HEK293T (cell line): ENCODE results near the gene DDX23.

Experiments
- CTCF ChIA-PET: fragments of 350-600 bp; formaldehyde crosslinking; extraction: SDS; loops from one replicate; lab custom pipeline; 2021; ENCODE audit warnings: antibody characterized with exemption, inconsistent platforms; lab: Yijun Ruan, JAX
- POLR2A ChIA-PET: fragments of 350-600 bp; formaldehyde crosslinking; extraction: SDS; loops from one replicate; lab custom pipeline; 2020; ENCODE audit warnings: antibody characterized with exemption, inconsistent platforms; lab: Yijun Ruan, JAX
- DNase-seq: peaks from one replicate; pipeline ENCODE4 v3.0.0; 2012; ENCODE audit warnings: mixed read lengths; ENCODE audit errors: extremely low spot score
- ARNT ChIP-seq: fragments of 450-650 bp; IDR thresholded peaks from 2 replicates; pipeline ENCODE4 v1.6.1; 2017; ENCODE audit warnings: mild to moderate bottlenecking
- BHLHE40 ChIP-seq: fragments of 450-650 bp; IDR thresholded peaks from 2 replicates; pipeline ENCODE4 v1.6.1; 2016; ENCODE audit warnings: mild to moderate bottlenecking, moderate library complexity, borderline replicate concordance
- CTBP1 ChIP-seq: fragments of 450-650 bp; IDR thresholded peaks from 2 replicates; pipeline ENCODE4 v1.6.1; 2016; ENCODE audit warnings: borderline replicate concordance
- ELF4 ChIP-seq: fragments of 450-650 bp; IDR thresholded peaks from 2 replicates; pipeline ENCODE4 v1.6.1; 2017; ENCODE audit warnings: antibody characterized with exemption
- FOXA1 ChIP-seq: fragments of 450-650 bp; IDR thresholded peaks from 2 replicates; pipeline ENCODE4 v1.6.1; 2016; ENCODE audit warnings: mild to moderate bottlenecking
- FOXK2 ChIP-seq: fragments of 450-650 bp; IDR thresholded peaks from 2 replicates; pipeline ENCODE4 v1.6.1; 2016; ENCODE audit warnings: mild to moderate bottlenecking
- FOXM1 ChIP-seq: fragments of 450-650 bp; IDR thresholded peaks from 2 replicates; pipeline ENCODE4 v1.6.1; 2017; ENCODE audit warnings: mild to moderate bottlenecking, borderline replicate concordance
- HDGF ChIP-seq: fragments of 450-650 bp; IDR thresholded peaks from 2 replicates; pipeline ENCODE4 v1.6.1; 2017; ENCODE audit warnings: antibody characterized with exemption, borderline replicate concordance
- L3MBTL2 ChIP-seq: fragments of 450-650 bp; conservative IDR thresholded peaks from 2 replicates; pipeline ENCODE4 v1.6.1; 2016; ENCODE audit warnings: mild to moderate bottlenecking
- LEF1 ChIP-seq: fragments of 450-650 bp; IDR thresholded peaks from 2 replicates; pipeline ENCODE4 v1.6.1; 2017; ENCODE audit warnings: mild to moderate bottlenecking, borderline replicate concordance
- NFRKB ChIP-seq: fragments of 450-650 bp; IDR thresholded peaks from 2 replicates; pipeline ENCODE4 v1.6.1; 2016; ENCODE audit warnings: mild to moderate bottlenecking, moderate library complexity
- SP1 ChIP-seq: fragments of 450-650 bp; IDR thresholded peaks from 2 replicates; pipeline ENCODE4 v1.6.1; 2017
- SUZ12 ChIP-seq: fragments of 450-650 bp; IDR thresholded peaks from 2 replicates; pipeline ENCODE4 v1.6.1; 2016; ENCODE audit warnings: mild to moderate bottlenecking
- TARDBP ChIP-seq: fragments of 450-650 bp; IDR thresholded peaks from 2 replicates; pipeline ENCODE4 v1.6.1; 2016
- ZNF384 ChIP-seq: fragments of 450-650 bp; IDR thresholded peaks from 2 replicates; pipeline ENCODE4 v1.6.1; 2016
- TF ChIP-seq, protein P1 (sequence below): fragments of 450-650 bp; IDR thresholded peaks from 2 replicates; pipeline ENCODE4 v1.6.1; 2016

DDX23 gene

DNA sequence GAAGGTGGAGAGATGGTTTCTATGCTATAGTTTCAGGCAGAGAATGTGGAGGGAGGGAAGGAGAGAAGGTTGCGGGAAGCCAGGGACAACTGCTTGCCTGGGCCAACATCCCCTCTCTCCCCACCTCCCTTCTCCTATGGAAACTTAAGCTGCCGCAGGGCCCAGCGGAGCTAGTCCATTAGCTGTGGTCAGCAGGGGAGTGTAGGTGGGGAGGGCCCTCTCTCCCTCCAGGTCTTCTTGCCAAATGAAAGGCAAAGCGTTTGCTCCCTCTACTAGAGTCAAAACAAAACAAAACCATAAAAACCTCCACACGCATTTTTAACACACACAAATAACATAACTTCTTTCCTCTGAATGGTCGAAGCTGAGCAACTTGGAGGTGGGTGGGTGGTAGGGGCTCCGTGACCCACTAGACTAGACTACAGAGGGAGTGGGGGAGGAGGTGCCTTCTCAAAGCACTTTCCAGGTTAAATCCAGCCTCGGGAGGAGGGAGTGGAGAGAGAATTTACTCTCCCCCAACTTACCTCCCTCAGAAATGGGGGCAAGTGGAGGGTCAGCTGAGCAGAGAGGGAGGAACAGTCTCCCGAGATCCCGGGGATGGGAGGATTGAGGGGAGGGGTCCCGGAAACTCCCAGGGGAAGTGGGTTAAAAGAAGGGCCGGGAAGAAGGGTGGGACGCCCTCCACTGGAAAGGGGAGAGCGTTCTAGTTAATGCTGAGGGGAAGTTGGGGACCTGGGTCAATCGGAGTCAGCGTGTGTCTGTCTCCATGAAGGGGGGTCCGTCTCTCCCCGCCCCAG is 38.3 kb downstream of the DDX23 start:
- no peak for DNase-seq
- CTCF ChIA-PET = interaction anchor here (0.6 to 2.1 kb wide), 5 partner anchors 17 to 115 kb away, joined by 3 to 7 read pairs (median 4); no protein-coding TSS in a partner anchor
- POLR2A ChIA-PET = interaction anchor here (0.6 to 1.6 kb wide), 4 partner anchors 19 to 96 kb away, joined by 3 to 4 read pairs (median 4); partner anchors contain the start of gene DDX23
- TF ChIP-seq, protein P1, sequence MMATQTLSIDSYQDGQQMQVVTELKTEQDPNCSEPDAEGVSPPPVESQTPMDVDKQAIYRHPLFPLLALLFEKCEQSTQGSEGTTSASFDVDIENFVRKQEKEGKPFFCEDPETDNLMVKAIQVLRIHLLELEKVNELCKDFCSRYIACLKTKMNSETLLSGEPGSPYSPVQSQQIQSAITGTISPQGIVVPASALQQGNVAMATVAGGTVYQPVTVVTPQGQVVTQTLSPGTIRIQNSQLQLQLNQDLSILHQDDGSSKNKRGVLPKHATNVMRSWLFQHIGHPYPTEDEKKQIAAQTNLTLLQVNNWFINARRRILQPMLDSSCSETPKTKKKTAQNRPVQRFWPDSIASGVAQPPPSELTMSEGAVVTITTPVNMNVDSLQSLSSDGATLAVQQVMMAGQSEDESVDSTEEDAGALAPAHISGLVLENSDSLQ = no peak
- TF ChIP-seq SP1 (no peak), ZNF384 (no peak), NFRKB (no peak)

DNA sequence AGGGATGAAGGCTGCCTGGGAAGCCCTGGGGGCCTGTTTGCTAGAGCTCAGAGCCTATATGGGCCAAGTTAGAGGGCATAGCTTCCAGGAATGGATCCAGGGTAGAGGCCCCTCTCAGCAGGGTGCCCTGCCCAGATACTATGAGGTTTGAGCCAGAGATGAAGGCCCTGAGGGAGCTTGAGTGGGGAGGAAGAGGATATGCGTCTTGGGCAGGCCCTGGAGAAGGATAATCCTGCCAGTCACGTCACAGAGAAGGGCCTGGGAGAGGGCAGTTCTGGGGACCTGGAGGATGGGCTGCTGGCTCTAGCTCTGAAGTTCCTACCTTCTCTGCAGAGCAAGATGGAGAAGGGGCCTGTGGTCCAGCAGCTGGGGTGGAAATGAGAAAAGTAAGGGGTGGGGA is 39.6 kb downstream of the DDX23 start:
- DNase-seq = no peak
- ChIA-PET POLR2A (interaction anchor here (0.8 to 2.1 kb wide), 4 partner anchors 20 to 319 kb away, joined by 3 to 6 read pairs (median 3); partner anchors contain the start of genes ADCY6, RND1 and TUBA1B), CTCF (interaction anchor here (1.0 kb wide), 1 partner anchor 17 kb away, joined by 3 read pairs; no protein-coding TSS in a partner anchor)
- no peak for TF ChIP-seq ELF4

DNA sequence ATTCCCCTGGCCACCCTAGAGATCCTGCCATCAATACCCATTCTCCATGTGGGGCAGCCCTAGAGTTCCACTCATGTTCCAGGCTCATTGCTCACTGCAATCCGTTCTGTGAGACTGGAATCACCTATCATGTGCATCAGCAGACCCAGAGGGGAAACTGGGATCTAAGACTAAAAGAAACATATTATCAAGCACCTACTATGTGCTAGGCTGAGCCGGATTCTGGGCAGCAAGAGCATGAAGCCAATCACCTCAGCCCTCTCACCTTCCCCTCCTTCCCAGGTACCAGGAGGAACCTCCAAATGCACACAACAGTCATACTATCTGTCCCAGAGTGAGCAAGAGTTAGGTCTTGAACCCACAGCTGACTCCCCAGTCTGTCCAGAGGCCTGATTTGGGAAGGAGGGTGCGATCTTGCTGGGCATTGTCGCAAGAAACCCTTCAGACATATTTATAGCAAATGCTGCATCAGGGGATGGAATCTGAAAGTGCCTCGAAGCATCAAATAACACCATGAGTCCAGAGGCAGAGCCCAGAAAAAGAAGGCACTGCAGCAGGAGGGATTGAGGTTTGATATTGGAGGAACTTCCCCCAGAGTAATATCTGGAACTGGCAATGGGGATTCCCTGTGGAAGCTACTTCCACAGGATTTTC is 40.4 kb downstream of the DDX23 start:
- TF ChIP-seq FOXK2 (no peak), SP1 (no peak), HDGF (no peak), LEF1 (no peak), TARDBP (no peak), ELF4 (no peak), ZNF384 (no peak), FOXM1 (no peak), NFRKB (no peak), FOXA1 (no peak), SUZ12 (no peak), L3MBTL2 (no peak), BHLHE40 (no peak)
- TF ChIP-seq, protein P1 = no peak
- ChIA-PET CTCF (interaction anchor here (0.8 to 1.0 kb wide), 2 partner anchors 15 to 17 kb away, joined by 3 to 4 read pairs; no protein-coding TSS in a partner anchor), POLR2A (interaction anchor here (0.8 to 2.1 kb wide), 3 partner anchors 23 to 319 kb away, joined by 3 to 6 read pairs (median 3); partner anchors contain the start of genes ADCY6, RND1 and TUBA1B)
- no peak for DNase-seq

DNA sequence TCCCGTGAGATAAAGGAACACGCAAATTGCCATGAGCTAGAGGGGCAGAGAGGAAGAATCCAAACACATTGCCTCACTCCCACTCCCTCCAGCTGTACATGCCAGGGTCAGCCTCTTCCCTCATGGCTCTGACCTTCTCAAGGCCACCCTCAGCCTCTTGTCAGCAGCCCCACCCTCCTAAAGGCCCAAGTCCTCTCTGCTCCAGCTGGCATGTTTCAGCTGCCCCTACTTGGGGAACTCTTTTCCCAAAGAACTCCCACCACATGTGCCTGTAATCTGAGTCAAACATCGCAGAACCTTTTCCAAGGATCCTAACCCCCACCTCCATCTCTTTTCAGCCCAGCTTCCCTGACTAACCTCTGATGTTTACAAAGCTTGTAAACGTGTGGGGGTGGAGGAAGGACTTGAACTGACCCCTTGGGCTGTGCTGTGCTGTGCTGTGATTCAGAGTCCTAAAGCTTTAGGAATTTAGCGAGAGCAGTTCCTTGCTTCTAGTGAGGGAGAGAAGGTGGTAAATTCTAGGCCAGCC is 41.0 kb downstream of the DDX23 start:
- POLR2A ChIA-PET = interaction anchor here (2.1 kb wide), 1 partner anchor 22 kb away, joined by 6 read pairs; the partner anchor contains the start of gene ADCY6
- CTCF ChIA-PET = interaction anchor here (0.8 kb wide), 1 partner anchor 15 kb away, joined by 4 read pairs; no protein-coding TSS in a partner anchor
- DNase-seq = no peak
- TF ChIP-seq LEF1 (no peak), FOXA1 (no peak), SUZ12 (no peak), TARDBP (no peak), FOXM1 (no peak), SP1 (no peak), ELF4 (no peak), HDGF (no peak), FOXK2 (no peak), NFRKB (no peak)
- TF ChIP-seq, protein P1 = no peak

DNA sequence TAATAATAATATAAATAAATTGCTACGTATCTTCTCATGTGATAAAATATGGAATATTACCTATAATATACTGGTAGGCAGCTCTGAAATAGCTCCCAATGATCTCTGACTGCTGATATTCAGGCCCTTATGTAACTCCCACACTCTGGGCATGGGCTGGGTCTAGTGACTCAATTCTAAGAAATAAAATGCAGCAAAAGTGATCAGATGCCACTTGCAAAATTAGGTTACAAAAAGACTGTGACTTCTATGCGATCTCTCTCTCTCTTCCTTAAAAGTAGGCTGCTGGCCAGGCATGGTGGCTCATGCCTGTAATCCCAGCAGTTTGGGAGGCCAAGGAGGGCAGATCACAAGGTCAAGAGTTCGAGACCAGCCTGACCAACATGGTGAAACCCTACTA is 44.0 kb downstream of the DDX23 start:
- DNase-seq = no peak
- no peak for TF ChIP-seq FOXK2
- TF ChIP-seq CTBP1 = no peak
- no peak for TF ChIP-seq NFRKB
- TF ChIP-seq FOXA1 = no peak
- no peak for TF ChIP-seq ELF4
- TF ChIP-seq SP1 = no peak
- ChIA-PET CTCF (no interaction called here), POLR2A (no interaction called here)

DNA sequence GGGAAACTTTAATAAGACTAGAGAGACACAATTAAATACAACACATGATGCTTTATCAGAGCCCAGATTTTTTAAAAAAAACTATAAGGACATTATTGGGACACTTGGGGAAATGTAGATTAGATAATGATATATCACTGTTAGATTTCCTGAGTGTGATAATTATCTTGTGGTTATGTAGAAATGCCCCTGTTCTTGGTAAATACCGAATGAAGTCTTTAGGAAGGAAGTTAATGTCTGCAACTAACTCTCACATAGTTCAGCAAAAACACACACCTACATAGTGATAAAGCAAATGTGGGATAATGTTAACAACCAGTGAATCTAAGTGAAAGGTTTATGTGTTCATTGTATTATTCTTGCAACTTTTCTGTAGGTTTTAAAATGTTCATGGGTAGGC is 48.3 kb downstream of the DDX23 start:
- ChIA-PET CTCF (interaction anchor here (0.9 to 2.2 kb wide), 2 partner anchors 9 kb away, joined by 3 to 5 read pairs; no protein-coding TSS in a partner anchor), POLR2A (no interaction called here)
- no peak for TF ChIP-seq SUZ12
- TF ChIP-seq, protein P1 = no peak
- no peak for TF ChIP-seq HDGF
- TF ChIP-seq FOXK2 = no peak
- TF ChIP-seq SP1 = no peak
- TF ChIP-seq L3MBTL2 = no peak
- no peak for TF ChIP-seq ARNT
- TF ChIP-seq FOXA1 = no peak
- TF ChIP-seq ZNF384 = no peak
- TF ChIP-seq NFRKB = no peak
- TF ChIP-seq BHLHE40 = no peak
- no peak for TF ChIP-seq LEF1
- no peak for TF ChIP-seq FOXM1
- DNase-seq = no peak
